RPMI8226 (cell line): Measurements from ENCODE around the gene GDF7.

Experiments used
- DNase-seq: peaks from one replicate; pipeline ENCODE4 v3.0.0-alpha.2; 2015

The GDF7 gene

DNA sequence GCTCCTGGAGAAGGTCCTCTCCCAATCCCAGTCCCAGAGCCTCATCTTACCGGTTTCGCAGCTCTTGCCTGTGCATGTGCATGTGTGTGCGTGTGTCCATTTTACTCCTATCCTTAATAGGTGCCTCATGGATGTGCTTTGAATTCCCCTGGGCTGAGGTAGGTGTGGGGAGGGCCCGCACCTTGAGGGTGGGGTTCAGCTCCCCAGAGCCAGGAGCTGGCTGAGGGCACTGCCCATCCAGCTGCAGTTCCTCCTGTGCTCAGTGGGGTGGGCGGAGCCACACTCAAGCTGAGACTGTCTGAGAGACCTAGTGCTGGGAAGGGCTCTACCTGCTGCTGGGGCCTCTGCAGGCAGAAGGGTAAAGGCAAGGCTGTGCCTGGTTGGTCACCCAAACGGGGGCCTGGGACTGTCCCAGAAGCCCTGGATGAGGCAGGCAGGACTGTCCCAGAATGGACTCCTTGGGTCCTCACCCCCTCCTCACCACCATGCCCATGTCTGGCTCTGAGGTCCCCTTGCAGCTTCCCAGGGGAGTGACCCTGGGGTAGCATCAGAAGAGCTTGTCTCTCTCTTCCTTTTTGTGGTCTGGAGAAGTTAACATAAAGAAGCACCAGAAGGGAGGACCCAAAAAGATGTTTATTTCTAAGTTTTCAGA, 8.9 kb downstream of the GDF7 start:
- DNase-seq: peak; percentile 87

DNA sequence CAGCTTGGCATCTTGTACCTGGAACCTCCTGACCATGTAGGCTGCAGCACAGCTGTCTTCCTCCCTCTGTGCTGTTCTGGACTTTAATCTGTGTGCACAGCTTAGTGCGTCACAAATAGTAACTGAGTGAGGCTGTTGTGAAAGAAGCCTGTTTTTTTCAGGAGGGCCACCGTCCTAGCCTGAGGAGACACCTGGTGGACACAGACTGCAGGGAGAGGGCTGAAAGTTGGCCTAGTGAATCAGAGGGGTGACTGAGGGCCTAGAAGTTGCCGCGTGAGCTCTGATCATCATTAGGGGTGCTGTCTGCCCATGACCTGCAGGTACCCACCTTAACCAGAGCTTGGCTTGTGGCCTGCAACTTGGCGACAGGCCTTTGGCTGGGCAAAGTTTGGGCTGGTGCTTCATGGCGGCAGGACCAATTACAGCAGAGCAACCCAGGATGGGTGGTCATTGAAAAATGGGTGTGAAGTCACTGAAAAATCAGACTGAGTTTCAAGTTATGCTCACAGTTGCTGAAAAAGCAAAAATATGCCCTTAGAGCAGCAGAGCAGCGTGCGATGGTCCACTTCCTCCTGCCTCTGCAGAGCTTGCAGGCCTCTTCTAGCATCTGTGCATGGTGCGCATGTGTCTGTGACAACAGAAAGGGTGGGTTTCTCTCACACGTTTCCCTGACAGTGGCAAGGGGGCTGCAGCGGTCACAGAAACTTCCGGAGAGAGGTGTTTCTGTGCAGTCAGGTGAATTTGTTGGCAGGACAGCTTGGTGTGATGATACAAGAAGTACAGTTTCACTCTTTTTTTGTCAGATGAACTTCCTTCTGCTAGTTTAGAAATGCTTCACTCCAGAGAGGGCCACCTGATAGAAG, 9.6 kb downstream of the GDF7 start:
- DNase-seq: peak; percentile 93

DNA sequence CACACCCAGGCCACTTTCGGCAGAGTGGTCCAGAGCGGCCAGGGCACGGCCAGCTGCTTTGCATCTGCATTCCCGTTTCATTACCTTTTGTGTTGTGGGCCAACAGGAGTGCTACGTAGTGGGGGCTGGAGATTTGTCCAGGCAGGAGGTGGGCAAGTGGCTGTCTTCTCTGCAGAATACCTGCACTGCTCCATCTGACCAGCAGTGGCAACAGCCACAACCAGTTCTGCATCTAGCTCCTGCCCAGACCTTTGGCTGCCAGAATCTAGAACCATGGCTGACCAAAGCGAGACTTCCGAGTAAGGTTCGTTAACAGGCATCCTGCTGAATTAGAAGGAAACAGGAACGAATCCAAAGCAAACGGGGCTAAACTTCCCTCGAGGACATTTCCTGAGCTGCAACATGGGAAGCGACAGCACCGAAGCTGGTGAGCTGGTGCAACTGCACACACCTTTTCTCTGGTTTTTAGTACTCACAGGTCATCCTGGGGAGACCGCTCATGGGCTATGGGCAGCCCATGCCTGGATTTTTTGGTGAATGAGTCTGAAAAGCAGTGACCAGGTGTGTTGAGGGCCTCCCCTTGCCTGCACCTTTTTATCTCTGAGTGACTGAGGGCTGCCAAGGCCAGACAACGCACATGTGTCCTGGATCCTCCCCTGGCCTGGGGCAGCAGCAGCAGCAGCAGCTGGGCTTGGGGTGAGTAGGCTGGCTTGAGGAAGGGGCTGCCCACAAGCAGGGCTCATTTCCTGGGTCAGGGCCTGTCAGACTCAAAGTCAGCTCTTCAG, 10.5 kb downstream of the GDF7 start:
- DNase-seq: peak; percentile 68

DNA sequence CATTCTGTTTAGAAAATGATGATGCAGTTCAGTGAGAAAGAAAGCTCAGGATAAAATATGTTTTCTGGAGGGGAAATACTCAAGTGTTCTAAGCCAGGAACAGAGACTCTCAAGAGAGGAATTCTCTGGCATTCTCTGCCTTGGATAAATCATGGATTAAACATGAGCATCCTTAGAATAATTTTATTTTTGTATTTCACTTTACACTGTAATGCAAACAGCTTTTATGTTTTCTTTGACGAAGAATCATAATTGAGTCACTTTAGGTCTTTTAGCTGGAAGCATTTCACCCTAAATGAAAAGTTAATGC, 11.1 kb downstream of the GDF7 start:
- DNase-seq: no peak

DNA sequence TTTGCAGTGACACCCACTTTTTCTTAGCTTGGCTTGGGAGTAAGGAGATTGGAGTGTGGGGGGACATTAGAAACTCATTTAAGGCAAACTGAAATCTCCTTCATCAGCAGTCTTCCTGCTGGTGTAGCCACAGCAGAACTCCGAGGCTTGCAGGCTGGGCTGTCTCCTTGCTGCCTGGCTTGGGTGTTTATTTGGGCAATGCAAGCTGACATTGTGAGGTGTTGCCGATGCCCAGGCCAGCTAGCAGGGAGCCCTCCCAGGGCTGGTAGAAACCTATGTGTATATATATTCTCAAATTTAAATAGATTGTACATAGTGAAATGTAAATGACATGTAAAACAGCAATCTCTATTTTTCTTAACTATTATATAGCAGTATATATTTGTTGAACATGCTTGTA, 11.8 kb downstream of the GDF7 start:
- peak; percentile 71 for DNase-seq

DNA sequence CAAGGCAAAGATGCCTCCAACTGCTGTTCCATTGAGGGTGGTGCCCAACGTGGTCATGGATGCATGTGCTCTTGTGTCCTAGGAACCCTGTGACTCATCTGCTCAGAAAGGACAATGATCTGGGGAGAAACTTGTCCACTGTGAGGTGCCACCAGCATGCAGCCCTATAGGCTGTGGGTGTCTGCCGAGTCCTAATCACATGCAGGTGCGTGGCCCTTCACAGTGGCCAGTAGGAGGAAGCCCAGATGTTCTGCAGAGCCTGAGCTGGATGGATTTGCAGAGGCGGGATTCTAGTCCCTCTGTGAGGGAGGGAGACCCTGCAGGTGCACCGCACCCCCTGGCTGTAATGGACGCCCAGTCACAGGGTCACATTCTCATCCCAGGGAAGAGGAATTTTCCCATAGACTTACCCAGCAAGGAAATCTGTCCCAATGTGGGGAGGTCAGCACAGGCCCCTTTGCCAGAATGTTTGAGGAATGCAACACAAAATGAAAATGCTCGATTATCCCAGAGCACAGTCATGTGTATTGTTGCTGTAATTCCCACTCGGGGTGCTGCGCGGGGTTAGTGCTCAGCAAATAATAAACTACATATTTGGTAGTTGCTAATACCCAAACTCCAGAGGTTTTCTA, 13.9 kb downstream of the GDF7 start:
- no peak for DNase-seq

DNA sequence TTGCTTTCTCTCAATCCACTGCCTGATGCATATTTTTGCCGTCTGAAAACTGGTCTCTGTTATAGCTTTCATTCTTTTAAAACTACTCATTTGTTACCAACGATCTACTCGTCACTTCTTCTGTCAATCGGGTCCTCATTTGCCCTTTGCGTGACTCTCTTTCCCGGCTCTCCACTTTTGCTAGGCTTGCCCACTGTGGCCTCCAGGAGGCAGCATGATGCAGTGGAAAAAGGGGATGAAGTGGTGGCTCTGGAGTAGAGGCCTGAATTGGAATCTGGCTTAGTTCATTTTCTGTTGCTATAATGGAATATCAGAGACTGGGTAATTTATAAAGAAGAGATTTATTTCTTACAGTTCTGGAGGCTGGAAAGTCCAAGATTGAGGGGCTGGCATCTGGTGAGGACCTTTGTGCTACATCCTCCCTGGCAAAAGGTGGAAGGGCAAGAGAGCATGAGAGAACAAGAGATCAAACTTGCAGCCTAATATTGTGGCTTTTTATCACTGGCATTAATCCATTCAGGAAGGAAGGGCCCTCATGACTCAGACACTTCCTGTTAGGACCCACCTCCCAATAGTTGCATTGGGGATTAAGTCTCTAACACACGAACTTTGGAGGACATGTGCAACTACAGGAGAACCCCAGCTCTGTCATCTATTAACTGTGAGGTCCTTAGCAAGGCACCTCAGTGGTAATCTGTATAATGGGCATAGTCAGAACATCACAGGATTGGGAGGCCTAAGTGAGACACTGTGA, 15.4 kb downstream of the GDF7 start:
- no peak for DNase-seq

DNA sequence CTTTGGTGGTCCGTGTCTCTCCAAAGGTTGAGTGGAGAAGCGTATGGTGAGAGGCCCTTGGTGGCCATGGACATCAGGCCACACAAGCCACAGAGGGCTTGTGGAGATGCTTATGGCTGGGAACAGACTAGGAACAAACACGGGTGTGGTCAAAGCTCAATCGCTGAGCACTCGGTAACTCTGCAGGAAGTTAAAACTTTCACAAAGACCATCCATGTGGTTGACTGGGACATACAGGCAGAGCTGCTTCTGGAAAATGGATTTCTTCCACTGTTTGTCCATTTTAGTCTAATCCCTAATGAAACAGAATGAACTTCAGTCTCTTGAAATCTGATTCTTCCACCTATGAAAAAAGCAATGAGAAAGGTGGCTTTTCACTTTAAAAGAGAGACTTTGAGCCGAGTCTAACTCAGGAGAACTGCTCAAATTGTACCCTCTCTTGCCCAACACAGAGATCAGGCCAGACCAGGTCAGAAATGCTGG, 17.7 kb downstream of the GDF7 start:
- DNase-seq: no peak

DNA sequence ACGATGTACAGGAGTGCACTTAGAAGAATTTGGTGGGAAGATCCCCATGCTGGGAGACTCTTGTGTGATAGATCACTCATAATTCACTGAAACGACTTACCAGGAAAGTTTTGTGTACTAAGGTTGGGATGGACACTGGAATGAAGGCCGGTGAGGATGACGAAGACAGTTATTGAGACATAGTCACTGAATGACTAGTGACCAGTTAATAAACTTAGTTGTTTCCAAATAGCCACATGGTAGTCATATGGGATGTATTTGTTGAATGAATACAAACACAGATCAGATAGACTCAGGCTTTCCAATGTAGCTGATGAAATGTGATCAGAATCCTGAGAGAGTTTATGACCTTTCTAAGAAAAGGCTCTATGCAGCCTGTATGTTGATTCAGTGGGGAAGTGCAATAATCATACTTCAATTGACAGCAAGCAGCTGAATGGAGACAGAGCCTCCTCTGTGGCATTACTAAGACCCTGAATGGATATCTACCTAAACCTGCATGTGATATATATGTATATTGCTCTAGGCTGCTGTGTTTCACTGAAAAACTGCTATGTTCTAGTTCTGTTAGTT, 20.4 kb downstream of the GDF7 start:
- DNase-seq: no peak

DNA sequence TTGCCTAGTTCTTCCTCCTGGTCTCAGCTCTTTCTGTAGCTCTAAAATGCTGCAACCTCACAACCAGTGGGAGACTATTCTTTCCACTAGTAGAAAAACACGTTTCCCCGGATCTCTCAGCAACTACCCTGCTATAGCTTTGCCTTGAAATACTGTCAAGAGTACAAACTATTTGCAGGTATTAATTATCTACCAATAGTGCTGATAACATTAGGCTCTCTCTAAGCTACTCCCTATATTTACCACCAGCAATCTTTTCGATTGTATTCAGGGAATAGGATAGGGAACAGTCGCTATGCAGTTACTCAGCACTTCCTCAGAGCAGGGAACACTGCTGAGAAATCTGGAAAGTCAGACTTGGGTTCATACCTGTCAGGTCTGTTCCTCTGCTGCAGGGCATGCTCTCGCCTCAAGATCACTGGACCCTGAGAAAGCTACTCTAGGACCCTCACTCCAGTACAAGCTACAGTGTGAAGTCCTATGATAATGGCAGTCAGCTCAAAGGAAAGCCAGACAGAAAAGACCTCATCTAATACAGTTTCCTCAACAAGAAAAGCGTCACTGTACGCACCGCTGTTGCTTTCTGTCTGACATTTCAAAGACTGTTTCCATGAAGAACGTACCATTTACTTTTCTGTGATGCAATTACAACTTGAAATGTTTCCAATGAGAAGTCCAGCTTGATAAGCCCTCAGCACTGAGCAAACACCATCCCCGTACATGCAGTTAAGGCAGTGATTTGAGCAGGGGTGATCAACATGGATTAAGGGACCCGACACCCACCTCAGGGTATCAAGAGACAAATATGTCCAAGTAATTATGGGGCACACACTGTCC, 22.7 kb downstream of the GDF7 start:
- no peak for DNase-seq

DNA sequence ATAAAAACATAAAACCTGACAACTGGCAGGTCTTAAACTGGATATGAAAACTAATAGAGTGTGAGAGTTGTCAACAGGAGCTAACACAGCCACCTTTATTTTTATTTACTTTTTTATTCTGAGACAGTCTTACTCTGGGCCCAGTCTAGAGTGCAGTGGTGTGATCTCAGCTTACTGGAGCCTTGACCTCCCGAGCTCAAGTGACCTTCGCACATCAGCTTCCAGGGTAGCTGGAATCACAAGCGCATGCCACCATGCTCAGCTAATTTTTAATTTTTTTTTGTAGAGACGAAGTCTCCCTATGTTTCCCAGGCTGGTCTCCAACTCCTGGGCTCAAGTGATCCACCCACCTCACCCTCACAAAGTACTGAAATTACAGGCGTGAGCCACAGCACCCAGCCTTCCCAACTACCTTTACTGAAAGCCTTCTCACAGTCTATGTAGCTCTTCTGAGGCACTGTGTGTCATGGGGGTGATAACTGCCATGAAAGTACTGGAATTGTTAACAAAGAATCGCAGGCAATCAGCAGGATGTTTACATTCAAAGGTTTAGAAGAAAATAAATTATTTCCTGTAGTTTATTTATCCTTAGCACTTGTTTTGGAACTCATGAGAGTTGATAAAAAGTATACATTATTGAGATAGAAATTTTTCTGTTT, 24.3 kb downstream of the GDF7 start:
- no peak for DNase-seq

DNA sequence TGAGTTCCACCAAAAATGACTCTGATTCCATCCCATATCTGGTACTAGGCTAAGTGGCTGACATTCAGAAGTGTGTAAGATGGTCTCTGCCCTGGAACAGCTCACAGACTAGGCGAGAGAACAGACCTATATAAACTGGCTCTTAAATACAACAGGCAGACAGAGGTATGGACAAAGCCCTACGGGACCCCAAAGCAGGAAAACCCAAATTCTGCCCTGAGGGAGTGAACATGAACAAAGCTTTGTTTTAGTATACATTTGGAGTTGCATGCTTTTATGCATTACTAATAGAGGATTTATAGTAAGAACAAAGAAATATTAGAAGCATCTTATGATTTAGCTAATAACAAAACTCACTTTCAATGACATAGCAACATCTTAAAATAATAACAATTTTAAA, 25.1 kb downstream of the GDF7 start:
- no peak for DNase-seq

DNA sequence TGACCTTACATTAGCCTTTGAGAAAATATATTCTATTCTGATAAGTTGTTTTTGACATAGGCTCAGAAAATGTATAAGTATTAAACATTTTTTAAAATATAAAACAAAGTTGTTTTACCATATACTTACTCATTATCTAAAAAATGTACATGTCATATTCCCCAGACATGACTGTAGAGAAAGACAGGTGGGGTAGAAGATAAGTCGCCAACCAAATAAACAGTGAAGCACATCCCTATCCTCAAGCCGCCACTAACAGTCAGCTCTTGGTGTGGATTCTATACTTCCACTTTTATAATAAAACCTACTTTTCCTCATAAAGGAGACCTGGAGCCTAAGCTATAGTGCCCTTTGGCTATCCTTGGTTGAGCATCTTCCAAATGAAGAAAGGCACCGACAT, 26.4 kb downstream of the GDF7 start:
- DNase-seq: no peak

DNA sequence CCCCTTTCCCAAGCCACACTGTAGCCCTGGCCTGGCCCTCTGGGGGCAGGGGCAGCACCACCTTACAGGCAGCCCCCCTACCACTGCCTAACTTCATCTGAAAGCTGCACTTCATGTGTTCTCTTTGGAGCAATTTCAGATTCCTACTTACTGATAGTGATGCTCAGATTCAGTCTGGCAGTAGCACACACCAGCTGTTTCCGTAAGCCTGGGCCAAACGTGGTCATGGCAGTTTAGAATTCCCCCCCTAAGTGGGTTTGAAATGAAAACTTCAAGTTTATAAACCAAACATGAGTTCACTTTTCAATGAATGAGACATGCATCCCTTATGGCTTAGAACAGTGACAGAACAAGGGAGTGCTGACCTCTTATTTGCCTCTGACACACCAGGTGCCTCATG, 29.4 kb downstream of the GDF7 start:
- DNase-seq: no peak

DNA sequence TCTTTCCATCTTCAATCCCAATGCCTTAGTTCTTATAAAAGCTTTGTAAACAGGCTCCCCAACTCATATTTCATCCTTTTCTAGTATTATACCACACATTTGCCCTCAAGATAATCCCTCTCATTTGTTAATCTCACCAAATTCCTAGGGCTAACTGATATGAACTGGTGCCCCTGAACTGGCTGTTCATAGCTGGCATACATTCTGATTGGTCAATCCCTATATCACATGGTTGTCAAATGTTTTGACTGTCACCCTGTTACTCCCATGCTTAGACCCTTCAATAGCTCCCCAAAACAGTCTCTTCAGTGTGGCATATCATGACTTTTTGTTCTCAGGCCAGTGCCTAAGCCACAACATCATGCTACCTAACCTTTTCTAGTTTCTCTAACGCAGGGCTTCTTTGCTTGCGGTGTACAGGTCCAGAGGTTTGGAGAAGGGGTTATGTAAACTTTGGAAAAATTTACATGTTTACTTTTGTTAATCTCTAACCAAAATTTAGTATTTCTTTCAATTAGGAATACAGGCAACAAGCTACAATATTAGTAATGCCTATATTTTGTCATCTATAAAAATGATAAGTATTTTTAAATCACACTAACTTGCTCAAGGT, 30.5 kb downstream of the GDF7 start:
- no peak for DNase-seq

DNA sequence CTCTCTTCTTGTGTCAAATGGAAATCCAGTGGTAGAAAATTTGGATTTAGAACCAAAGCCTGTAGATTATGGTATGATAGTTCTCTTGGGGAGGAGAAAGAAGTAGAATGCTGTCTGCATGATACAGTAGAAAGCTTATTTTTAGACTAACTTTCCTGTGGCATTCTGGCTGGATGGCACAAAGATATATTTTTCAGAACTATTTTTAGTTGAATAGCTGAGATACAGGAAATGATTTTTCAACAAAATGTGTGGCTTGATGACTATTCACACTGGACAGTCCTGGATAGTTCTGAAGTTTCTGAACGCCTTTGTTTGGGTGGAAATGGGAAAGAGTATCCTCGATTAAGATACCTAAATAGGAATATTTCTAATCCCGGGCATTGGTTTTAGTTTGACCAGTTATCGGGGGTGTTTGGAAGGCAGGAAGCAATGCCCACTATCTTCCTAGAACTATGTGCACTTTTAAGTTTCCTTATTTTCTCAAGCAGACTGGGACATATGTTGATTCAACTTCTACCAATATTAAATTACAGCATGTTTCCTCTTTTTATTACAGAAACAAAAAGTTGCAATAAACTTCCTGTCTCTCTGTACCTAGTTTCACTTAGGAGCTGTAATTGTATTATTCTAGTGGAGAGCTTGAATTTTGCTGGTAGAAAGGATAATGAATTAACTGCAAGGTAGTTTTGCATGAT, 32.1 kb downstream of the GDF7 start:
- no peak for DNase-seq

DNA sequence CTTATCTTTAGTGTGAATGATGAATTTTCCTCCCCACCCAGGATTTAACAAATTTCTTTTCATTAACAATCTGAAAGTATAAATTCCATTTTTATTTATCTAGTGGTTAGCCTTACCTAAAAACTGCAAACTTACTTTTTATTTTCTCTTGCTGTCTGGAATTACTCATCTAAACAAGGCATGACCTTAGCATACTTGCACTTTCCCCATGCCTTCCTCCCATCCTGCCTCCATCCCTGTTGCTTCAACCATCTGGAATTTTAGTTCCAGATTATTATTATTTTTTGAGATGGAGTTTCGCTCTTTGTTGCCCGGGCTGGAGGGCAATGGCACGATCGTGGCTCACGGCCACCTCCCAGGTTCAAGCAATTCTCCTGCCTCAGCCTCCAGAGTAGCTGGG, 35.6 kb downstream of the GDF7 start:
- DNase-seq: no peak

DNA sequence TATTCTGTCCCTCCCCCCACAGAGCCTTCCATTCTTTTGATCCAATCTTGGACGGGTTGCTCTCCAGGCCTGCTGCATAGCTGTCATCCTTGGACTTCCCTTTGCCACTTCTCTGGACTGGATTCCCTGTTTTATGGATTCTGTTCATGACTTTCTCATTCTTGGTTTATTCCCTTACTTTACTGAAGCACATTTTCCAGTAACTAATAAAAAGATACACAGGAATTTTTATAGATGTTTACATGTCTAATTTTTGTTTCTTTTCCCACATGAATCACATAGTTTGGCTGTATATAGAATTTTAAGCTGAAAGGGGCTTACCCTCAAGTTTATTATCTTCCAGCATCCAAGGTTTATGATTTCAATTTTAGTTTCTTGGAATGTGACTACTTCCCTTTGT, 37.9 kb downstream of the GDF7 start:
- no peak for DNase-seq

DNA sequence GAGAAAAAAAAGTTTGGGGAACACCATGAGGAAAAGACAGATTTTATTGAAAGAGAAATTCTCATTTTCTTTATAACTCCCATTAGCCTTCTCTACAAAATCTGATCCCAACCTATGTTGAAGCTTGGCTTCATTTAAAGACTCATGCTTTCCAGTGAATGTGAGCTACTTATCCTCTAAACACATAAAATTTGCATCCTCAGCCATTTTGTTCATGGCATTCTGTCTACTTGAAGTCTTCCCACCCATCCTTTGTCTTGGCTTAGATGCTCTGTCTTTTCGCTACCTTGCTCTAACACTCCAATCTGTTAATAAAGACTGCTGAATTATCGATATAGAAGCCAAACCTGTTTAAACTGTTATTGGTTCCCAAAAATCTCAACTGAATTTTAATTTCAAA, 39.3 kb downstream of the GDF7 start:
- DNase-seq: no peak

DNA sequence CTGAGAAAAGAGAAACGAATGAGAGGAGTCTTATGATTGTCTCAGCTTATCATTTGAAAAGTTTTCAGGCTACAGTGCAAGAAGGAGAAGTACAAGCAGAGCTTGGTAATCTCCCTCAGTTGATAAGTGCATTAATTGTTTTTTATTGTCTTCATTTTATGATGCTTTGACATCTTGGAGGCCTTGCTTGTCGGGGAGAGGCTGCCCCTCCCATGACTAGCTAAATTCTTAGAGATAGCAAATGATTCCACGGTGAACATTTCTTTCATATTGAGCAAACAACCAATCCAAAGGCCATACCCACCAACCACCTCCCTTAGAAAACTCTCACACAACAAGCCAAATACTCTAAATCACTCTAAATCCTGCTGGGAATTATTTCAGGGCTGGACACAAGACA, 39.8 kb downstream of the GDF7 start:
- DNase-seq: no peak
